Measurements from ENCODE around the gene MED13L. TPM values are rescaled to one million over a fixed set of nuclear protein-coding genes. Genes with fewer than 3 reads are reported as not detected.

The MED13L gene
- total RNA-seq, 2 donors from 2014 or later = 55.0 to 64.1 TPM

DNA sequence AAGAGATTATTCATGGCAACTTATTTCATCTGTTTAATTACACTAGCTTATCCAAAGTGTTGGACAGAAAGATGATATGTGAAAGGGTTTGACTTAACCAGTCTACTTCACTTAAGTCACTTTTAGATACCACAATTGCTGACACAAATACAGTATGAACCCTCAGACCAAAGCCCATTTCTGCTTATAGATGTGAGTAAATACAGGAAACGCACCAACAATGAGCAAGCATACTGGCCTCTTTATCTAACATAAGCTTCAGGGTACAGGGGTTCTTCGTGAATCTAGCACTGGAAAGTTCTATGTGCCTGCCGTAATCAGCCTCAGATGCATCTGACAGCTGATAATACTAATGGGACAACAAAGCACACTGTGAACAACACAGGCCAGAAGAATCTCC, 209.6 kb downstream of the MED13L start:
- Histone ChIP-seq H3K27ac (peak overlapping the region in 1 of 2 donors; percentile 47), H3K4me1 (peaks cover 0 to 49% of the 10 kb centered on the region in 2 donors)
- TF ChIP-seq CTCF (IDR thresholded peaks at IDR 0.05) = no peak

GRCh38 chr12:116066381-116067230, 210.9 kb downstream of the MED13L start:
- Histone ChIP-seq H3K27me3 (no peaks in the 10 kb centered on the region), H3K4me1 (peaks cover 0 to 54% of the 10 kb centered on the region in 2 donors), H3K27ac (no peak overlapping the region), H3K9me3 (no peaks in the 10 kb centered on the region), H3K4me3 (no peak overlapping the region), H3K36me3 (no peaks in the 10 kb centered on the region)
- DNase-seq (ENCODE audit: low spot score) = no peak
- peak; percentile 67 to 68 for TF ChIP-seq CTCF (IDR thresholded peaks at IDR 0.05)

More for the DNA sequence above, 209.6 kb downstream of the MED13L start:
- Histone ChIP-seq H3K27me3 (no peaks in the 10 kb centered on the region), H3K36me3 (no peaks in the 10 kb centered on the region), H3K9me3 (no peaks in the 10 kb centered on the region), H3K4me3 (no peak overlapping the region)
- DNase-seq (ENCODE audit: low spot score) = no peak

DNA sequence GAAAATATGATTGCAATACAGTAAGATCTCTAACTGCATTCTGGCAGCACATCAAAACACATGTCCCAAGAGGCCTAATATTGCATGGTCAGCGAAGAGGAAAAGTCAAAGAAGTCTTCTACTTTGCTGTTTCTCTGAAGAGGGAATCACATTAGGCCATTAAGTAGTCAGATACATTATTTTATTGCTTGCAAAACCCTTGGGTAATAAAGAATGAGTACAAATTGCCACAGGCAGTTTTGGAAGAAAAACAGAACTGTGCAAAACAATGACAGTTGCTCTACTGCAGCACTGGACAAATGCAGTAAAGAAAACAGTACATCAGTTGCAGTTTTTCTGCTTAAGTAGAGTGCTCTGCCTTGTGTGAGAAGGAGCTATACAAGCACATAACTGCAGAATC, 211.9 kb downstream of the MED13L start:
- Histone ChIP-seq H3K4me3 (no peak overlapping the region), H3K27ac (no peak overlapping the region), H3K36me3 (no peaks in the 10 kb centered on the region), H3K9me3 (no peaks in the 10 kb centered on the region), H3K27me3 (no peaks in the 10 kb centered on the region), H3K4me1 (peaks cover 0 to 54% of the 10 kb centered on the region in 2 donors)
- no peak for TF ChIP-seq CTCF (IDR thresholded peaks at IDR 0.05)
- DNase-seq (ENCODE audit: low spot score) = no peak

- peaks cover 0 to 42% of the 10 kb centered on the region in 2 donors for H3K4me1 ChIP-seq
- no peaks in the 10 kb centered on the region for H3K9me3 ChIP-seq
- no peaks in the 10 kb centered on the region for H3K27me3 ChIP-seq
- no peak for DNase-seq (ENCODE audit: low spot score)
- H3K36me3 ChIP-seq = no peaks in the 10 kb centered on the region
- TF ChIP-seq CTCF (IDR thresholded peaks at IDR 0.05) = no peak
- no peak overlapping the region for H3K4me3 ChIP-seq
- no peak overlapping the region for H3K27ac ChIP-seq
Observed at GRCh38 chr12:116064493-116064892, 213.0 kb downstream of the MED13L start.

DNA sequence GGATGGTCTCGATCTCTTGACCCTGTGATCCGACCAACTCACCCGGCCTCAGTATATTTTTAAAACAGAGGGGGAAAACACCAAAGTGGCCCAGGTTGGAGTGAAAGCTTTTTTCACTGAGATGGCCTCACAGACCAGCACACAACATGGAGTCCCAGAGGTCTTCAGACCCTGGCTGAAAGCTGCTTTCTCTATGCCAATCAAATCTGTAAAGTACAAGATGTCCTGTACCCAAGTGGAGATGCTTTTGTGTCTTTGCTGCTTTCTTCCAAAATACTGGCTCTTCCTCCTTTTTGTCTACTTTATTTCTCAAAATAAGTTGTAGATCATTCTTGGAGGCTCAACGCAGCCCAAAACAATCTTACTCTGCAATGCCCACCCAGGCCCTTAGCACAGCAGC, 214.8 kb downstream of the MED13L start:
- Histone ChIP-seq H3K36me3 (no peaks in the 10 kb centered on the region), H3K9me3 (no peaks in the 10 kb centered on the region), H3K4me1 (peaks cover 0 to 34% of the 10 kb centered on the region in 2 donors), H3K27ac (no peak overlapping the region), H3K4me3 (no peak overlapping the region), H3K27me3 (no peaks in the 10 kb centered on the region)
- TF ChIP-seq CTCF (IDR thresholded peaks at IDR 0.05) = no peak
- DNase-seq (ENCODE audit: low spot score) = no peak

All from right atrium auricular region (tissue), 2 donors.